Neural progenitor cell (in vitro differentiated cells): ENCODE measurements around the gene TVP23A. TPM values are rescaled to one million over a fixed set of nuclear protein-coding genes. Genes with fewer than 3 reads are reported as not detected.

ENCODE experiments used
- DNase-seq: peaks from one replicate; pipeline ENCODE4 v3.0.0-alpha.2; 2016; ENCODE audit warnings: low spot score
- H2AFZ ChIP-seq: fragments of 200-600 bp; sonication (generic); replicated peaks from 2 replicates; pipeline ENCODE4 v1.6.1; 2016; ENCODE audit warnings: antibody characterized with exemption
- H3F3A ChIP-seq: fragments of 200-600 bp; sonication (generic); 2 replicates; pipeline ENCODE4 v1.6.1; 2016; ENCODE audit warnings: antibody characterized with exemption, low read depth
- H3K27ac ChIP-seq: fragments of 200-600 bp; sonication (generic); 2 replicates; pipeline ENCODE4 v1.5.1; 2016; ENCODE audit warnings: mild to moderate bottlenecking
- H3K27me3 ChIP-seq: fragments of 200-600 bp; sonication (generic); 2 replicates; pipeline ENCODE4 v1.6.1; 2016; ENCODE audit warnings: mild to moderate bottlenecking, moderate library complexity
- H3K36me3 ChIP-seq: fragments of 200-600 bp; sonication (generic); 2 replicates; pipeline ENCODE4 v1.5.1; 2016
- H3K4me1 ChIP-seq: fragments of 200-600 bp; sonication (generic); 2 replicates; pipeline ENCODE4 v1.6.1; 2016; ENCODE audit warnings: mixed run types
- H3K4me2 ChIP-seq: fragments of 200-600 bp; sonication (generic); 2 replicates; pipeline ENCODE4 v1.6.1; 2016
- H3K4me3 ChIP-seq: fragments of 200-600 bp; sonication (generic); 2 replicates; pipeline ENCODE4 v1.5.1; 2016
- H3K79me2 ChIP-seq: fragments of 200-600 bp; sonication (generic); 2 replicates; pipeline ENCODE4 v1.6.1; 2016; ENCODE audit warnings: low read depth
- H3K9ac ChIP-seq: fragments of 200-600 bp; sonication (generic); 2 replicates; pipeline ENCODE4 v1.6.1; 2016
- H3K9me3 ChIP-seq: fragments of 200-600 bp; sonication (generic); 2 replicates; pipeline ENCODE4 v1.5.1; 2016; ENCODE audit warnings: low read depth
- H4K20me1 ChIP-seq: fragments of 200-600 bp; sonication (generic); 2 replicates; pipeline ENCODE4 v1.6.1; 2016; ENCODE audit warnings: low read depth
- H3K27ac Mint-ChIP-seq: 3 replicates; pipeline ENCODE4 v1.8.0; 2021; ENCODE audit warnings: mixed read lengths
- H3K27me3 Mint-ChIP-seq: 2 replicates; pipeline ENCODE4 v1.8.0; 2022; ENCODE audit warnings: low read depth, mild to moderate bottlenecking, inconsistent platforms, moderate library complexity, mixed read lengths; ENCODE audit not compliant: insufficient read depth
- H3K36me3 Mint-ChIP-seq: 3 replicates; pipeline ENCODE4 v1.8.0; 2021; ENCODE audit warnings: mixed read lengths
- H3K4me1 Mint-ChIP-seq: 3 replicates; pipeline ENCODE4 v1.8.0; 2021; ENCODE audit warnings: mixed read lengths
- H3K4me3 Mint-ChIP-seq: 3 replicates; pipeline ENCODE4 v1.8.0; 2021; ENCODE audit warnings: mild to moderate bottlenecking, moderate library complexity, mixed read lengths
- H3K9me3 Mint-ChIP-seq: 3 replicates; pipeline ENCODE4 v1.8.0; 2020; ENCODE audit warnings: mixed read lengths
- EZH2 ChIP-seq: fragments of 200-600 bp; sonication (generic); IDR thresholded peaks from 2 replicates; pipeline ENCODE4 v1.6.1; 2017; ENCODE audit warnings: antibody characterized with exemption, mild to moderate bottlenecking, moderate library complexity
- EZH2phosphoT487 ChIP-seq: fragments of 200-600 bp; sonication (generic); IDR thresholded peaks from 2 replicates; pipeline ENCODE4 v1.6.1; 2017; ENCODE audit warnings: antibody characterized with exemption
- total RNA-seq: library from RNA; depleted of rRNA; stranded (reverse); fragments of >200 nt; gene quantifications from 2 replicates; pipeline ENCODE4 v1.2.3, GENCODE V29; 2015; ENCODE audit warnings: low replicate concordance
- TF ChIP-seq, protein P1 (sequence below): fragments of 200-600 bp; sonication (generic); IDR thresholded peaks from 2 replicates; pipeline ENCODE4 v1.5.1; 2017; ENCODE audit warnings: antibody characterized with exemption, mild to moderate bottlenecking

TVP23A gene
- total RNA-seq, 1 donor from 2014 or later, result 3.5 TPM

DNA sequence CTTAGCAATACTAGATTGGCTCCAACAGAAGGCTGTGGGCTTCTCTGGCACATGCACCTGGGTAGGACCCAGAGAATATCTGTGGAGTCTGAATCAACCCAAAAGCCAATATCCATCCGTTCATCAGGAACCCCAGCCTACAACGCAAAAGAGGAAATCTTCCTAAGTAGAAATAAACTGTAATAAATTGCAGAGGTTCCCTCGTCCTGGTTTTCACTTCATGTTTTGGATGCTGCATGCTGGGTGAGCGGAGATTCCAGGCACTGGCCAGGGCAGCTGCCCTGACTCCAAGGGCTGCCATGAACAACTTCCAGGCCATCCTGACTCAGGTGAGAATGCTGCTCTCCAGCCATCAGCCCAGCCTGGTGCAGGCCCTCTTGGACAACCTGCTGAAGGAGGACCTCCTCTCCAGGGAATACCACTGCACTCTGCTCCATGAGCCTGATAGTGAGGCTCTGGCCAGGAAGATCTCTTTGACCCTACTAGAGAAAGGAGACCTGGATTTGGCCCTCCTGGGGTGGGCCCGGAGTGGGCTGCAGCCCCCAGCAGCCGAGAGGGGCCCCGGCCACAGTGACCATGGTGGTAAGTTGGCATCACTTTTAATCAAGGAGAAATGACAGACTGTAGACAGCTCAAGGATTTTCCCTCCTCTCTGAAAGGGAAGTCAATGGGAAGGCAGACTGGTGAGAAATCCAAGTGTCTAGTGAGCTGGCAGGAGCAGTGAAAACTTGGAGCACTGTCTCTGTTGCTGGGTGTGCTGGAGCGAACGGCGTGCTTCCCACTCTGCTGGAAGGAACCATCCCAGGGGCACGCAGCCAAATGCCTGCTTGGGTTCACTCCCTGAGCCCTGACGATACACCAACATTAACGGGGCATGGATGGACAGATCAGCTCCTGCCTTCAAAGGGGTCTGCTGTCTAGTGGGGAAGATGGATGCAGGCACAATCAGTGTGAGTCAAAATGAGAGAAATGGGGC lies 47.7 kb upstream of the TVP23A start:
- Histone ChIP-seq H3K27me3 (peaks cover 6% of the 10 kb centered on the region), H3F3A (no peaks in the 10 kb centered on the region), H3K4me2 (no peak overlapping the region), H3K9me3 (no peaks in the 10 kb centered on the region), H2AFZ (no peak overlapping the region), H4K20me1 (no peaks in the 10 kb centered on the region), H3K9ac (no peak overlapping the region), H3K4me3 (no peak overlapping the region), H3K4me1 (no peaks in the 10 kb centered on the region), H3K27ac (no peak overlapping the region), H3K79me2 (no peaks in the 10 kb centered on the region), H3K36me3 (no peaks in the 10 kb centered on the region)
- Mint-ChIP-seq H3K4me1 (no peaks in the 10 kb centered on the region), H3K27me3 (peaks cover 4% of the 10 kb centered on the region), H3K36me3 (no peaks in the 10 kb centered on the region), H3K9me3 (no peaks in the 10 kb centered on the region), H3K4me3 (no peak overlapping the region), H3K27ac (no peak overlapping the region)
- no peak for TF ChIP-seq EZH2
- TF ChIP-seq EZH2phosphoT487, result no peak
- TF ChIP-seq, protein P1, sequence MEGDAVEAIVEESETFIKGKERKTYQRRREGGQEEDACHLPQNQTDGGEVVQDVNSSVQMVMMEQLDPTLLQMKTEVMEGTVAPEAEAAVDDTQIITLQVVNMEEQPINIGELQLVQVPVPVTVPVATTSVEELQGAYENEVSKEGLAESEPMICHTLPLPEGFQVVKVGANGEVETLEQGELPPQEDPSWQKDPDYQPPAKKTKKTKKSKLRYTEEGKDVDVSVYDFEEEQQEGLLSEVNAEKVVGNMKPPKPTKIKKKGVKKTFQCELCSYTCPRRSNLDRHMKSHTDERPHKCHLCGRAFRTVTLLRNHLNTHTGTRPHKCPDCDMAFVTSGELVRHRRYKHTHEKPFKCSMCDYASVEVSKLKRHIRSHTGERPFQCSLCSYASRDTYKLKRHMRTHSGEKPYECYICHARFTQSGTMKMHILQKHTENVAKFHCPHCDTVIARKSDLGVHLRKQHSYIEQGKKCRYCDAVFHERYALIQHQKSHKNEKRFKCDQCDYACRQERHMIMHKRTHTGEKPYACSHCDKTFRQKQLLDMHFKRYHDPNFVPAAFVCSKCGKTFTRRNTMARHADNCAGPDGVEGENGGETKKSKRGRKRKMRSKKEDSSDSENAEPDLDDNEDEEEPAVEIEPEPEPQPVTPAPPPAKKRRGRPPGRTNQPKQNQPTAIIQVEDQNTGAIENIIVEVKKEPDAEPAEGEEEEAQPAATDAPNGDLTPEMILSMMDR, result no peak
- no peak for DNase-seq

DNA sequence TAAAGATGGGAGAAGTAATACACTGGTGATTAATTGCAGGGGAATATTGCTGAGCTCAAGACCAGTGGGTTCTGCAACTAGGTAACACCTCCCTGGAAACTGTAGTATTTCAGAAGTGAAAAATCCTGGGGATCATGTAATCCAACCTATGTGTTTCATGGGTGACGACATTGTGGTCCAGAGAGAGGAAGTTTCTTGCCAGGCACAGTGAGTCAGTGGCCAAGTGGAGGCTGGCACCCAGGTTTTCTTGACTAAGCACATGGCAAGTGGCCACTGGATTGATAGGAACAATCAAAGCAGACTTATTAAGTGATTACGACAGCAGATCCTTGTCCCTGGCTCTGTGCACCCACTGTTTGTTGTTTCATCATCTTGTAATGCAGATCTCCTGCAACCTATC lies 43.8 kb upstream of the TVP23A start:
- H3K27me3 Mint-ChIP-seq, result peaks cover 16% of the 10 kb centered on the region
- H2AFZ ChIP-seq, result no peak overlapping the region

DNA sequence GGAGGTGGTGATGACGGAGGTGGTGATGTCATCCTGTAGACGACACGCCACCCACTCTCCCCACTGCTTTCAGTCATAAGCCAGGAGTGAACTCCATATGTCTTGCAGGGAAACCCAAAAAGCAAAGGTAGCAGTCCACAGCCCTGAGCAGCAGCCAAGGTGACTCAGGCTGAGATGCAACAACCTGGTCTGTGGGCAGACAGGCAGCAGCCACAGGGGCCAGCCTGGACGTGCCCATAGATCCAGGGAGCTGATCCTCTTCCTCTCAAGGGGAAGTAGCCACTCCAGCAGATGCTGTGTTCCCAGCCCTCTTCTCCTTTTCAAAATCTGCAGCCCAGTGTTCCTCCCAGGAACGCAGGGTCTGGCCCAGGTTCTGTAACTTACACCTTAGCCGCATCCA lies 41.1 kb upstream of the TVP23A start:
- Histone ChIP-seq H2AFZ (no peak overlapping the region), H3K79me2 (no peaks in the 10 kb centered on the region), H3K27me3 (peaks cover 6% of the 10 kb centered on the region), H3K9me3 (no peaks in the 10 kb centered on the region), H3K4me3 (no peak overlapping the region), H3K27ac (no peak overlapping the region), H3K4me1 (no peaks in the 10 kb centered on the region), H4K20me1 (no peaks in the 10 kb centered on the region), H3K4me2 (no peak overlapping the region), H3K36me3 (no peaks in the 10 kb centered on the region), H3F3A (no peaks in the 10 kb centered on the region), H3K9ac (no peak overlapping the region)
- H3K9me3 Mint-ChIP-seq, result peaks cover 8% of the 10 kb centered on the region
- no peaks in the 10 kb centered on the region for H3K36me3 Mint-ChIP-seq
- no peak for DNase-seq
- no peak overlapping the region for H3K4me3 Mint-ChIP-seq
- no peak for TF ChIP-seq EZH2phosphoT487
- TF ChIP-seq EZH2, result no peak
- TF ChIP-seq, protein P1, result no peak
- H3K27ac Mint-ChIP-seq, result no peak overlapping the region
- peaks cover 12% of the 10 kb centered on the region for H3K27me3 Mint-ChIP-seq
- no peaks in the 10 kb centered on the region for H3K4me1 Mint-ChIP-seq

More for the DNA sequence above, 43.8 kb upstream of the TVP23A start:
- Histone ChIP-seq H3K4me2 (no peak overlapping the region), H3K79me2 (no peaks in the 10 kb centered on the region), H3K27ac (no peak overlapping the region), H3K4me3 (no peak overlapping the region), H3K9ac (no peak overlapping the region), H3K9me3 (no peaks in the 10 kb centered on the region), H3K36me3 (no peaks in the 10 kb centered on the region), H4K20me1 (no peaks in the 10 kb centered on the region), H3K27me3 (peaks cover 6% of the 10 kb centered on the region), H3F3A (no peaks in the 10 kb centered on the region), H3K4me1 (no peaks in the 10 kb centered on the region)
- Mint-ChIP-seq H3K36me3 (no peaks in the 10 kb centered on the region), H3K4me1 (no peaks in the 10 kb centered on the region), H3K9me3 (peaks cover 8% of the 10 kb centered on the region), H3K4me3 (no peak overlapping the region), H3K27ac (no peak overlapping the region)
- TF ChIP-seq EZH2, result no peak
- TF ChIP-seq, protein P1, result no peak
- TF ChIP-seq EZH2phosphoT487, result no peak
- DNase-seq, result no peak
